Panc1 (cell line): Measurements from ENCODE around the gene TECPR1. TPM values are rescaled to one million over a fixed set of nuclear protein-coding genes. Genes with fewer than 3 reads are reported as not detected.

ENCODE experiments used
- ATAC-seq: fragments of 200-7000 bp; cut with Tn5 transposase; 2 replicates; pipeline ENCODE4 v1.9.1; 2020; ENCODE audit warnings: mild to moderate bottlenecking, moderate library complexity
- BruUV-seq: library from RNA; stranded (reverse); fragments of 400-500 nt; replicated peaks from 2 replicates; lab custom pipeline; 2021; lab: Mats Ljungman, UMichigan
- CTCF ChIA-PET: fragments of 300-600 bp; sonication (Branson Sonifier 250); formaldehyde crosslinking; loops from one replicate; lab custom pipeline; 2022; ENCODE audit warnings: antibody characterized with exemption; lab: Charles Lee
- POLR2A ChIA-PET: fragments of 300-600 bp; sonication (Branson Sonifier 250); formaldehyde crosslinking; loops from one replicate; lab custom pipeline; 2022; ENCODE audit warnings: antibody characterized with exemption; lab: Charles Lee
- DNase-seq: peaks from one replicate; pipeline ENCODE4 v3.0.0-alpha.2; 2010; ENCODE audit warnings: low read depth, low spot score
- H3K27ac ChIP-seq: 2 replicates; pipeline ENCODE4 v1.5.1; 2011; ENCODE audit warnings: mild to moderate bottlenecking, low read length, inconsistent platforms
- H3K27me3 ChIP-seq: fragments of 200-500 bp; sonication (Bioruptor generic); 2 replicates; pipeline ENCODE4 v1.6.0; 2014; ENCODE audit warnings: low read length, inconsistent platforms; ENCODE audit not compliant: control insufficient read depth, insufficient read depth
- H3K36me3 ChIP-seq: fragments of 200-500 bp; sonication (Bioruptor generic); 2 replicates; pipeline ENCODE4 v1.5.1; 2014; ENCODE audit warnings: inconsistent platforms, mild to moderate bottlenecking, low read length, moderate library complexity; ENCODE audit not compliant: control insufficient read depth, insufficient read depth
- H3K4me1 ChIP-seq: 2 replicates; pipeline ENCODE4 v1.5.1; 2011; ENCODE audit warnings: inconsistent platforms, mild to moderate bottlenecking, low read length, moderate library complexity; ENCODE audit not compliant: control insufficient read depth, insufficient read depth
- H3K4me3 ChIP-seq, 2 experiments: 2 replicates each; pipeline ENCODE4 v1.5.1; 2011 to 2012; ENCODE audit warnings: low read depth in 2 of 2, low read length in 2 of 2, mild to moderate bottlenecking in 2 of 2, inconsistent platforms in 1 of 2, moderate library complexity in 1 of 2
- H3K9me3 ChIP-seq: fragments of 200-500 bp; sonication (Bioruptor generic); 2 replicates; pipeline ENCODE4 v1.5.1; 2014; ENCODE audit warnings: low read depth, mild to moderate bottlenecking, inconsistent platforms, low read length, moderate library complexity; ENCODE audit not compliant: control insufficient read depth, insufficient read depth
- POLR2AphosphoS5 ChIP-seq: IDR thresholded peaks from 2 replicates; pipeline ENCODE4 v1.6.1; 2012; ENCODE audit warnings: mild to moderate bottlenecking, low read depth, low read length, moderate library complexity
- SIN3A ChIP-seq: IDR thresholded peaks from 2 replicates; pipeline ENCODE4 v1.6.1; 2012; ENCODE audit warnings: low read depth, mild to moderate bottlenecking, low read length, moderate library complexity, borderline replicate concordance; ENCODE audit not compliant: insufficient read depth
- TCF7L2 ChIP-seq: IDR thresholded peaks from 2 replicates; pipeline ENCODE4 v1.6.1; 2011; ENCODE audit warnings: mild to moderate bottlenecking, low read depth, low read length, inconsistent platforms
- in situ Hi-C: cut with HindIII; loops from 2 replicates; pipeline ENCODE4 v1.10.0; 2016; ENCODE audit warnings: low sequenced_read_pairs, low pct_unique_long_range_greater_than_20kb
- intact Hi-C: fragments of 100-400 bp; cut with micrococcal nuclease; formaldehyde crosslinking; loops from one replicate; pipeline ENCODE4 v1.10.0; 2022; ENCODE audit not compliant: unreplicated experiment
- total RNA-seq: library from RNA; stranded (reverse); gene quantifications from one replicate; pipeline ENCODE4 v1.2.1, GENCODE V29; 2021; ENCODE audit not compliant: unreplicated experiment
- TF ChIP-seq, protein P1 (sequence below), 2 experiments: IDR thresholded peaks; 2 replicates each; pipeline ENCODE4 v1.6.1; 2011 to 2012; ENCODE audit warnings: low read depth in 2 of 2, control low read depth in 1 of 2, low read length in 1 of 2, mild to moderate bottlenecking in 1 of 2, moderate library complexity in 1 of 2; ENCODE audit not compliant: insufficient read depth in 1 of 2
- TF ChIP-seq, protein P2 (sequence below): fragments of 450-650 bp; IDR thresholded peaks from 2 replicates; pipeline ENCODE4 v1.5.1; 2017; ENCODE audit warnings: mild to moderate bottlenecking

Gene TECPR1
- total RNA-seq, 1 experiment from 2014 or later = 21.0 TPM

DNA sequence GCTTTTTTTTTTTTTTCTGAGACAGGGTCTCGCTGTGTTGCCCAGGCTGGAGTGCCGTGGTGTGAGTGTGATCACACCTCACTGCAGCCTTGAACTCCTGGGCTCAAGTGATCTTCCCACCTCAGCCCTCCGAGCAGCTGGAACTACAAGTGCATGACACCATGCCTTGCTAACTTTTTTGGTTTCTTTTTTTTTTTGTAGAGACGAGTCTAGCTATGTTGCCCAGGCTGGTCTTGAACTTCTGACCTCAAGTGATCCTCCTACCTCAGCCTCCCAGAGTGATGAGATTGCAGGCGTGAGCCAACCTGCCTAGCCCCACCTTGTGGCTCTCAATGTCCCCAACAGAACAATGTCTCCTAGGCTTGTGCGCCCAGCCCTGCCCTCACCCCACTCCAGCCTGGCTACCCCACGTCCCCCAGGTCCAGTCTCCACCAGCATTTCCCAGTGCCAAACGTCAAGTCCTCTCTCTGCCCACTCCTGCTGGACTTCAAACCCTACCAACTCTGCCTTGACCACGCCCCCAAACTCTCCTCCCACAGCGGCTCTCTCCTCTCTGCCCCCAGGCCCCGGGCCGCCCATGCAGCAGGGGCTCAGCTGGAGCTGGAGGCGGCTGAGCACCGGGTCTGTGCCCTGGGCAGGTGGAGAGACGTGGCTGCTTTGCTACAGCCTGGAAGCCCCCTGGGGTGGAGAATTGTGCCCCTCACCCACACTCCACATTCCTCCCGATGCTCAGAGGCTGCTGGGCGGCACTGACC lies 21.9 kb downstream of the TECPR1 start:
- H3K4me1 ChIP-seq = no peaks in the 10 kb centered on the region
- no peaks in the 10 kb centered on the region for H3K36me3 ChIP-seq
- ChIA-PET POLR2A (no interaction called here), CTCF (no interaction called here)
- BruUV-seq = no TSS peak
- TF ChIP-seq TCF7L2 (no peak), SIN3A (no peak), POLR2AphosphoS5 (no peak)
- TF ChIP-seq, protein P1, sequence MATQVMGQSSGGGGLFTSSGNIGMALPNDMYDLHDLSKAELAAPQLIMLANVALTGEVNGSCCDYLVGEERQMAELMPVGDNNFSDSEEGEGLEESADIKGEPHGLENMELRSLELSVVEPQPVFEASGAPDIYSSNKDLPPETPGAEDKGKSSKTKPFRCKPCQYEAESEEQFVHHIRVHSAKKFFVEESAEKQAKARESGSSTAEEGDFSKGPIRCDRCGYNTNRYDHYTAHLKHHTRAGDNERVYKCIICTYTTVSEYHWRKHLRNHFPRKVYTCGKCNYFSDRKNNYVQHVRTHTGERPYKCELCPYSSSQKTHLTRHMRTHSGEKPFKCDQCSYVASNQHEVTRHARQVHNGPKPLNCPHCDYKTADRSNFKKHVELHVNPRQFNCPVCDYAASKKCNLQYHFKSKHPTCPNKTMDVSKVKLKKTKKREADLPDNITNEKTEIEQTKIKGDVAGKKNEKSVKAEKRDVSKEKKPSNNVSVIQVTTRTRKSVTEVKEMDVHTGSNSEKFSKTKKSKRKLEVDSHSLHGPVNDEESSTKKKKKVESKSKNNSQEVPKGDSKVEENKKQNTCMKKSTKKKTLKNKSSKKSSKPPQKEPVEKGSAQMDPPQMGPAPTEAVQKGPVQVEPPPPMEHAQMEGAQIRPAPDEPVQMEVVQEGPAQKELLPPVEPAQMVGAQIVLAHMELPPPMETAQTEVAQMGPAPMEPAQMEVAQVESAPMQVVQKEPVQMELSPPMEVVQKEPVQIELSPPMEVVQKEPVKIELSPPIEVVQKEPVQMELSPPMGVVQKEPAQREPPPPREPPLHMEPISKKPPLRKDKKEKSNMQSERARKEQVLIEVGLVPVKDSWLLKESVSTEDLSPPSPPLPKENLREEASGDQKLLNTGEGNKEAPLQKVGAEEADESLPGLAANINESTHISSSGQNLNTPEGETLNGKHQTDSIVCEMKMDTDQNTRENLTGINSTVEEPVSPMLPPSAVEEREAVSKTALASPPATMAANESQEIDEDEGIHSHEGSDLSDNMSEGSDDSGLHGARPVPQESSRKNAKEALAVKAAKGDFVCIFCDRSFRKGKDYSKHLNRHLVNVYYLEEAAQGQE (IDR thresholded peaks at IDR 0.05; ENCODE audit: insufficient read depth in 1 of 2, low read depth in 2 of 2, low read length in 1 of 2) = no peak
- no peaks in the 10 kb centered on the region for H3K27me3 ChIP-seq
- in situ Hi-C loops = no loop called here
- no peaks in the 10 kb centered on the region for H3K9me3 ChIP-seq
- no peak for ATAC-seq
- no peak for DNase-seq
- intact Hi-C loops = loop anchor here (10.0 kb wide), 1 partner anchor 205 kb away; no protein-coding TSS in a partner anchor
- H3K27ac ChIP-seq = no peak overlapping the region
- no peak overlapping the region for H3K4me3 ChIP-seq

DNA sequence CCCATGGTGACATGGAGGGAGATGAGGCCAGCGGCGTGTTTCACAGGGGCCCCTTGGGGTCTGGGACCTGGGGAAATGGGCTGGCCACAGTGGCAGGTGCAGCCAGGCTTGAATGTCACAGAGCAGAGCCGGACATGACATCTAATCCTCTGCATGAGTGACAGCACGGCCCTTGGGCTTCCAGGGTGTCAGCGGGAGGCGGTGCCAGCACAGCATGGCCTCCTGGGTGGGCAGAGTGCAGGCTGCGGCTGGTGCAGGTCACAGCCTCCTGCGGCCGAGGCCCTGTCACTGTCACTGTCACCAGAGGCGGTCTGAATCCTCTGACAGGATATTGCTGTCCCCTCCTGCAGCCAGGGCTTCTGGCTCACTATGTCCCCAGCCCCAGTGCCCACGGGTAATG lies 22.6 kb downstream of the TECPR1 start:
- ATAC-seq = no peak

More for the DNA sequence above, 22.6 kb downstream of the TECPR1 start:
- ChIA-PET POLR2A (no interaction called here), CTCF (no interaction called here)
- no peak overlapping the region for H3K4me3 ChIP-seq
- in situ Hi-C loops = no loop called here
- H3K27me3 ChIP-seq = no peaks in the 10 kb centered on the region
- no peaks in the 10 kb centered on the region for H3K4me1 ChIP-seq
- no peaks in the 10 kb centered on the region for H3K36me3 ChIP-seq
- H3K9me3 ChIP-seq = no peaks in the 10 kb centered on the region
- intact Hi-C loops = no loop called here
- DNase-seq = no peak
- BruUV-seq = no TSS peak
- no peak overlapping the region for H3K27ac ChIP-seq
- TF ChIP-seq, protein P2, sequence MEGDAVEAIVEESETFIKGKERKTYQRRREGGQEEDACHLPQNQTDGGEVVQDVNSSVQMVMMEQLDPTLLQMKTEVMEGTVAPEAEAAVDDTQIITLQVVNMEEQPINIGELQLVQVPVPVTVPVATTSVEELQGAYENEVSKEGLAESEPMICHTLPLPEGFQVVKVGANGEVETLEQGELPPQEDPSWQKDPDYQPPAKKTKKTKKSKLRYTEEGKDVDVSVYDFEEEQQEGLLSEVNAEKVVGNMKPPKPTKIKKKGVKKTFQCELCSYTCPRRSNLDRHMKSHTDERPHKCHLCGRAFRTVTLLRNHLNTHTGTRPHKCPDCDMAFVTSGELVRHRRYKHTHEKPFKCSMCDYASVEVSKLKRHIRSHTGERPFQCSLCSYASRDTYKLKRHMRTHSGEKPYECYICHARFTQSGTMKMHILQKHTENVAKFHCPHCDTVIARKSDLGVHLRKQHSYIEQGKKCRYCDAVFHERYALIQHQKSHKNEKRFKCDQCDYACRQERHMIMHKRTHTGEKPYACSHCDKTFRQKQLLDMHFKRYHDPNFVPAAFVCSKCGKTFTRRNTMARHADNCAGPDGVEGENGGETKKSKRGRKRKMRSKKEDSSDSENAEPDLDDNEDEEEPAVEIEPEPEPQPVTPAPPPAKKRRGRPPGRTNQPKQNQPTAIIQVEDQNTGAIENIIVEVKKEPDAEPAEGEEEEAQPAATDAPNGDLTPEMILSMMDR = no peak
- TF ChIP-seq TCF7L2 (no peak), SIN3A (no peak)
- TF ChIP-seq, protein P1 (IDR thresholded peaks at IDR 0.05; ENCODE audit: insufficient read depth in 1 of 2, low read depth in 2 of 2, low read length in 1 of 2) = no peak
